HCT116 (cell line): ENCODE results near the gene SCRG1. TPM values are rescaled to one million over a fixed set of nuclear protein-coding genes. Genes with fewer than 3 reads are reported as not detected.

Source experiments
- ATAC-seq: fragments of 200-7000 bp; cut with Tn5 transposase; 2 replicates; pipeline ENCODE4 v1.9.1; 2020; ENCODE audit warnings: mild to moderate bottlenecking, moderate library complexity
- BruUV-seq: library from RNA; stranded (reverse); fragments of 400-500 nt; replicated peaks from 2 replicates; lab custom pipeline; 2021; lab: Mats Ljungman, UMichigan
- CTCF ChIA-PET: fragments of 300-600 bp; sonication (Branson Sonifier 250); formaldehyde crosslinking; loops from one replicate; lab custom pipeline; 2021; ENCODE audit warnings: antibody characterized with exemption; lab: Charles Lee
- POLR2A ChIA-PET: fragments of 300-600, 350-600 bp; sonication (Branson Sonifier 250); formaldehyde crosslinking; loops from one replicate; lab custom pipeline; 2021; ENCODE audit warnings: antibody characterized with exemption; lab: Charles Lee
- RAD21 ChIA-PET, 2 experiments: fragments of 300-600 bp; sonication (Branson Sonifier 250); formaldehyde crosslinking; loops; one replicate each; lab custom pipeline; 2023; ENCODE audit warnings: low total read pairs in 2 of 2; ENCODE audit not compliant: uncharacterized antibody in 2 of 2, unreplicated experiment in 2 of 2, low non-redundant PET in 1 of 2; lab: Charles Lee
- DNase-seq: peaks from one replicate; pipeline ENCODE4 v3.0.0-alpha.2; 2010; ENCODE audit warnings: low read depth, low spot score
- H2AFZ ChIP-seq: fragments of 200-600 bp; shearing (Covaris generic), sonication (generic); 2 replicates; pipeline ENCODE4 v1.6.1; 2017; ENCODE audit warnings: low read depth, mixed run types, mixed read lengths, antibody characterized with exemption, low read length; ENCODE audit not compliant: poor library complexity, severe bottlenecking
- H3K27ac ChIP-seq: 2 replicates; pipeline ENCODE4 v1.5.1; 2012; ENCODE audit warnings: low read depth, low read length
- H3K27me3 ChIP-seq: fragments of 200-600 bp; sonication (generic); 2 replicates; pipeline ENCODE4 v1.6.1; 2016; ENCODE audit warnings: mixed run types, low read length, mixed read lengths; ENCODE audit not compliant: insufficient read depth
- H3K36me3 ChIP-seq, 2 experiments: fragments of 200-500 bp in 1 of 2; fragments of 200-600 bp in 1 of 2; sonication (Bioruptor generic) in 1 of 2; sonication (generic) in 1 of 2; 2 replicates each; pipeline versions ENCODE4 v1.5.1 to v1.6.1; 2014 to 2016; ENCODE audit warnings: low read length in 2 of 2, inconsistent platforms in 1 of 2, mixed read lengths in 1 of 2, mixed run types in 1 of 2; ENCODE audit not compliant: insufficient read depth in 2 of 2, control insufficient read depth in 1 of 2
- H3K4me1 ChIP-seq, 2 experiments: fragments of 200-600 bp in 1 of 2; sonication (generic) in 1 of 2; 2 replicates each; pipeline versions ENCODE4 v1.5.1 to v1.6.1; 2012 to 2017; ENCODE audit warnings: low read length in 2 of 2, inconsistent platforms in 1 of 2, mild to moderate bottlenecking in 1 of 2, mixed read lengths in 1 of 2, mixed run types in 1 of 2, moderate library complexity in 1 of 2; ENCODE audit not compliant: insufficient read depth in 2 of 2, control insufficient read depth in 1 of 2
- H3K4me2 ChIP-seq: fragments of 200-600 bp; sonication (generic); 2 replicates; pipeline ENCODE4 v1.6.1; 2017; ENCODE audit warnings: mixed run types, low read length, mixed read lengths
- H3K4me3 ChIP-seq, 2 experiments: fragments of 200-600 bp in 1 of 2; sonication (generic) in 1 of 2; replicated peaks in 1 of 2; 2 replicates each; pipeline ENCODE4 v1.5.1; 2011 to 2016; ENCODE audit warnings: low read length in 2 of 2, control low read depth in 1 of 2, low read depth in 1 of 2, mild to moderate bottlenecking in 1 of 2, mixed read lengths in 1 of 2, mixed run types in 1 of 2
- H3K79me2 ChIP-seq: fragments of 200-600 bp; sonication (generic); 2 replicates; pipeline ENCODE4 v1.6.1; 2017; ENCODE audit warnings: mild to moderate bottlenecking, mixed run types, low read length, moderate library complexity, mixed read lengths; ENCODE audit not compliant: insufficient read depth
- H3K9ac ChIP-seq: fragments of 200-600 bp; sonication (generic); 2 replicates; pipeline ENCODE4 v1.6.1; 2016; ENCODE audit warnings: low read length, mixed read lengths
- H3K9me2 ChIP-seq: fragments of 200-600 bp; sonication (generic), shearing (Covaris generic); 2 replicates; pipeline ENCODE4 v1.6.1; 2017; ENCODE audit warnings: mixed run types, mild to moderate bottlenecking, moderate library complexity; ENCODE audit not compliant: insufficient read depth
- H3K9me3 ChIP-seq, 2 experiments: fragments of 200-500 bp in 1 of 2; fragments of 200-600 bp in 1 of 2; sonication (Bioruptor generic) in 1 of 2; sonication (generic) in 1 of 2; 2 replicates each; pipeline ENCODE4 v1.6.1; 2014 to 2017; ENCODE audit warnings: low read length in 2 of 2, mixed read lengths in 2 of 2, inconsistent platforms in 1 of 2, low read depth in 1 of 2, mild to moderate bottlenecking in 1 of 2, mixed run types in 1 of 2, moderate library complexity in 1 of 2; ENCODE audit not compliant: control insufficient read depth in 1 of 2, insufficient read depth in 1 of 2
- H4K20me1 ChIP-seq: fragments of 200-600 bp; sonication (generic), shearing (Covaris generic); 2 replicates; pipeline ENCODE4 v1.6.1; 2017; ENCODE audit warnings: mixed run types, mild to moderate bottlenecking, moderate library complexity; ENCODE audit not compliant: insufficient read depth
- EGR1 ChIP-seq: IDR thresholded peaks from 2 replicates; pipeline ENCODE4 v1.6.1; 2012; ENCODE audit warnings: low read depth
- FOSL1 ChIP-seq: IDR thresholded peaks from 2 replicates; pipeline ENCODE4 v1.6.1; 2012; ENCODE audit warnings: low read depth
- JUND ChIP-seq: IDR thresholded peaks from 2 replicates; pipeline ENCODE4 v1.6.1; 2012
- RAD21 ChIP-seq: IDR thresholded peaks from 2 replicates; pipeline ENCODE4 v1.6.1; 2012; ENCODE audit warnings: low read depth, mild to moderate bottlenecking
- SIN3A ChIP-seq: IDR thresholded peaks from 2 replicates; pipeline ENCODE4 v1.6.1; 2012; ENCODE audit warnings: low read depth
- SP1 ChIP-seq: IDR thresholded peaks from 2 replicates; pipeline ENCODE4 v1.6.1; 2012; ENCODE audit warnings: low read depth
- SRF ChIP-seq: IDR thresholded peaks from 2 replicates; pipeline ENCODE4 v1.6.1; 2012; ENCODE audit warnings: low read depth
- TCF7L2 ChIP-seq: IDR thresholded peaks from 2 replicates; pipeline ENCODE4 v1.7.0; 2011; ENCODE audit warnings: borderline replicate concordance, inconsistent platforms; ENCODE audit not compliant: insufficient read depth, insufficient read length; ENCODE audit errors: extremely low read depth
- intact Hi-C: fragments of 100-400 bp; cut with micrococcal nuclease; formaldehyde crosslinking; loops from 2 replicates; pipeline ENCODE4 v1.10.0; 2022
- total RNA-seq: library from RNA; stranded (reverse); gene quantifications from one replicate; pipeline ENCODE4 v1.2.1, GENCODE V29; 2021; ENCODE audit not compliant: unreplicated experiment
- TF ChIP-seq, protein P1 (sequence below), 3 experiments: fragments of 200-600 bp in 1 of 3; sonication (generic) in 1 of 3; IDR thresholded peaks in 2 of 3; conservative IDR thresholded peaks in 1 of 3; 2 replicates each; pipeline ENCODE4 v1.5.1; 2012 to 2017; ENCODE audit warnings: low read depth in 2 of 3, low read length in 2 of 3, antibody characterized with exemption in 1 of 3, borderline replicate concordance in 1 of 3, control low read depth in 1 of 3, mild to moderate bottlenecking in 1 of 3, mixed read lengths in 1 of 3, mixed run types in 1 of 3, moderate library complexity in 1 of 3; ENCODE audit not compliant: insufficient read depth in 1 of 3

The SCRG1 gene
- total RNA-seq, 1 experiment from 2014 or later: not detected

DNA sequence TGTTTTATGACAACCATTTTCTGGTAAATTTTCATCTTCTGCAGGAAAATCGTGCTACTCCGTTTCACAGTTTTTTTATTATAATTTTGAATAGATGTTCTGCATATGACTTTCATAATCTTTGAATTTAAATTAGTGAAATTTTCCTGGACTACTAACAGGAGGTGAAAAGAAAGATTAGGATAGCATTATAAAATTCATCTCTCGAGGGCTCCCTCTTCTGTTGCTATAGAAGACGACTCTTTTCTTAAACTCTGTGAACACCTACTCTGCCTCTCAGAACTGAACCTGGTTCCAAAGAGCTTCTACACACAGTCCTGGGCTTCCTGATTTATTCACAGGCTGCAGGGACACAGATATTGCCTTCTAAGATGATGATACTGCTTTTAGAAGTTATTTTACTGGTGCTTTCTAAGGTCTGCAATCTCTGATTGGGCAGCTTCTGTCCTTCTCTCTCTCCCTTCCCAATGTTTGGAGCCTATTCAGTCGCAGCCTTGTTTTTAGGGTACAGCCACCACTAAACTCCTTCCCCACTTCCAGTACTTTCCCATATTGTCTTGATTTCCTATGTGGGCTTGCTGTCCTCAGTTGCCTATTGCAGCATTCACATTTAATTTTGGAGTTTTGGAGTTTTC, 38.2 kb downstream of the SCRG1 start:
- Histone ChIP-seq H3K9me3 (no peaks in the 10 kb centered on the region), H4K20me1 (no peaks in the 10 kb centered on the region), H3K79me2 (no peaks in the 10 kb centered on the region), H3K27me3 (no peaks in the 10 kb centered on the region), H3K9ac (no peak overlapping the region), H3K4me3 (no peak overlapping the region), H3K4me2 (no peak overlapping the region), H3K4me1 (0 out of 4 replicates have a peak, but pooled peaks cover 0 to 2% of the 10 kb centered on the region in 2 experiments), H3K9me2 (no peaks in the 10 kb centered on the region), H3K27ac (no peak overlapping the region), H2AFZ (peak overlapping the region; percentile 22), H3K36me3 (no peaks in the 10 kb centered on the region)
- peak; percentile 86 for ATAC-seq
- ChIA-PET CTCF (interaction anchor here (1.0 to 1.3 kb wide), 3 partner anchors 8 to 347 kb away, joined by 3 to 5 read pairs (median 4); no protein-coding TSS in a partner anchor), POLR2A (interaction anchor here (0.7 kb wide), 1 partner anchor 9 kb away, joined by 3 read pairs; no protein-coding TSS in a partner anchor), RAD21 (no interaction called here)
- DNase-seq: no peak
- no peak for TF ChIP-seq SP1
- TF ChIP-seq EGR1: no peak
- no peak for TF ChIP-seq SRF
- no peak for TF ChIP-seq FOSL1
- TF ChIP-seq, protein P1, sequence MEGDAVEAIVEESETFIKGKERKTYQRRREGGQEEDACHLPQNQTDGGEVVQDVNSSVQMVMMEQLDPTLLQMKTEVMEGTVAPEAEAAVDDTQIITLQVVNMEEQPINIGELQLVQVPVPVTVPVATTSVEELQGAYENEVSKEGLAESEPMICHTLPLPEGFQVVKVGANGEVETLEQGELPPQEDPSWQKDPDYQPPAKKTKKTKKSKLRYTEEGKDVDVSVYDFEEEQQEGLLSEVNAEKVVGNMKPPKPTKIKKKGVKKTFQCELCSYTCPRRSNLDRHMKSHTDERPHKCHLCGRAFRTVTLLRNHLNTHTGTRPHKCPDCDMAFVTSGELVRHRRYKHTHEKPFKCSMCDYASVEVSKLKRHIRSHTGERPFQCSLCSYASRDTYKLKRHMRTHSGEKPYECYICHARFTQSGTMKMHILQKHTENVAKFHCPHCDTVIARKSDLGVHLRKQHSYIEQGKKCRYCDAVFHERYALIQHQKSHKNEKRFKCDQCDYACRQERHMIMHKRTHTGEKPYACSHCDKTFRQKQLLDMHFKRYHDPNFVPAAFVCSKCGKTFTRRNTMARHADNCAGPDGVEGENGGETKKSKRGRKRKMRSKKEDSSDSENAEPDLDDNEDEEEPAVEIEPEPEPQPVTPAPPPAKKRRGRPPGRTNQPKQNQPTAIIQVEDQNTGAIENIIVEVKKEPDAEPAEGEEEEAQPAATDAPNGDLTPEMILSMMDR (IDR thresholded peaks at IDR 0.05 in 2 of 3, conservative IDR thresholded peaks at IDR 0.05 in 1 of 3; ENCODE audit: borderline replicate concordance in 1 of 3, insufficient read depth in 1 of 3, low read depth in 2 of 3, low read length in 2 of 3): peak in 2 of 3 experiments; percentile 24 to 43; a peak in 3 of 6 replicates
- TF ChIP-seq RAD21: peak; percentile 35; the same call in 1 of the 2 replicates
- BruUV-seq: no TSS peak
- intact Hi-C loops: no loop called here

GRCh38 chr4:173357939-173358338, 41.0 kb downstream of the SCRG1 start:
- TF ChIP-seq SIN3A: no peak
- TF ChIP-seq JUND: no peak
- no peak for TF ChIP-seq TCF7L2
- ATAC-seq: no peak
- Histone ChIP-seq H2AFZ (no peak overlapping the region), H3K4me2 (no peak overlapping the region), H3K4me3 (no peak overlapping the region), H3K79me2 (no peaks in the 10 kb centered on the region), H3K9me2 (no peaks in the 10 kb centered on the region), H3K9me3 (no peaks in the 10 kb centered on the region), H3K27ac (no peak overlapping the region), H3K36me3 (no peaks in the 10 kb centered on the region), H3K9ac (no peak overlapping the region), H3K27me3 (no peaks in the 10 kb centered on the region), H4K20me1 (no peaks in the 10 kb centered on the region), H3K4me1 (no peaks in the 10 kb centered on the region)
- intact Hi-C loops: no loop called here
- ChIA-PET RAD21 (no interaction called here), CTCF (no interaction called here), POLR2A (interaction anchor here (1.6 kb wide), 1 partner anchor 11 kb away, joined by 3 read pairs; no protein-coding TSS in a partner anchor)
- BruUV-seq: no TSS peak
- DNase-seq: no peak
